ENCODE data around the gene MCC. TPM values are rescaled to one million over a fixed set of nuclear protein-coding genes. Genes with fewer than 3 reads are reported as not detected.

MCC gene
- total RNA-seq, 1 experiment from 2014 or later = 7.1 TPM

- no peak overlapping the region for H3K4me2 ChIP-seq (ENCODE audit: low read length)
- no peaks in the 10 kb centered on the region for H3K9me2 ChIP-seq (replicated peaks; ENCODE audit: low read length)
- ChIA-PET POLR2A (ENCODE audit: unreplicated experiment) (no interaction called here), CTCF (no interaction called here)
- H3K9ac ChIP-seq (ENCODE audit: low read length) = no peak overlapping the region
- BruUV-seq (replicated peaks) = no TSS peak
- H3K27ac ChIP-seq (ENCODE audit: low read length) = no peak overlapping the region
- ATAC-seq = no peak
- no peaks in the 10 kb centered on the region for H4K20me1 ChIP-seq (ENCODE audit: low read length)
- TF ChIP-seq EZH2phosphoT487 (IDR thresholded peaks at IDR 0.05; ENCODE audit: borderline replicate concordance, low read length) (no peak), EZH2 (IDR thresholded peaks at IDR 0.05; ENCODE audit: low read length, unreplicated experiment) (no peak), CTCF (conservative IDR thresholded peaks at IDR 0.05; ENCODE audit: low read depth, low read length) (no peak)
- no peak for DNase-seq
- no peaks in the 10 kb centered on the region for H3K79me2 ChIP-seq (ENCODE audit: low read length)
- no peaks in the 10 kb centered on the region for H3K9me3 ChIP-seq (ENCODE audit: low read length)
- no peak overlapping the region for H2AFZ ChIP-seq (ENCODE audit: low read length)
- peaks cover 26% of the 10 kb centered on the region for H3K4me1 ChIP-seq (ENCODE audit: insufficient read depth, low read length)
- H3K4me3 ChIP-seq (ENCODE audit: low read length) = no peak overlapping the region
- intact Hi-C loops (cut with micrococcal nuclease) = no loop called here
- no peaks in the 10 kb centered on the region for H3K36me3 ChIP-seq (ENCODE audit: low read depth, low read length)
- H3F3A ChIP-seq (ENCODE audit: low read length, unreplicated experiment) = no peaks in the 10 kb centered on the region
- H3K27me3 ChIP-seq (ENCODE audit: low read length) = no peaks in the 10 kb centered on the region
Measured at GRCh38 chr5:113240032-113240431, 248.2 kb downstream of the MCC start.

DNA sequence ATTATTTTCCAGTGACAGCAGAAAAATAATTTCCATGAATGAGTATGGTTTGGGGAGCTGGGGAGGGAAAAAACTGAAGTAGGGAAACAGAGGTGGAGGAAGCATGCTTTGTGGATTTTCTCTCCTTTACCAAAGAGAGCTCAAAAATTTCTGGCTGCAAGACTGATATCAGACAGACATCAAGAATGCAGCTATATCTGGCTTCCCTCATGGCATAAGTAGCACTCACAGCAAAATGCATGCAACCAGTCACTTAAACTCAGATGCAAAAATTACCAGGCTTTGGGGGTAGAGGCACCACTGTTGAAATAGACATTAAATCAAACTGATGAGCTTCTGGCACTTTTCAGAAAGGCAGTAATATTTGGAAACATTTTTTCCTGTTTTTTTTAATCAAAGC, 250.4 kb downstream of the MCC start:
- Histone ChIP-seq H3K79me2 (ENCODE audit: low read length) (no peaks in the 10 kb centered on the region), H3K4me3 (ENCODE audit: low read length) (no peak overlapping the region), H3F3A (ENCODE audit: low read length, unreplicated experiment) (no peaks in the 10 kb centered on the region), H3K9me3 (ENCODE audit: low read length) (no peaks in the 10 kb centered on the region), H3K27ac (ENCODE audit: low read length) (no peak overlapping the region), H3K9ac (ENCODE audit: low read length) (no peak overlapping the region), H3K9me2 (replicated peaks; ENCODE audit: low read length) (no peaks in the 10 kb centered on the region), H3K27me3 (ENCODE audit: low read length) (no peaks in the 10 kb centered on the region), H3K36me3 (ENCODE audit: low read depth, low read length) (no peaks in the 10 kb centered on the region), H4K20me1 (ENCODE audit: low read length) (no peaks in the 10 kb centered on the region), H2AFZ (ENCODE audit: low read length) (no peak overlapping the region), H3K4me2 (ENCODE audit: low read length) (no peak overlapping the region), H3K4me1 (ENCODE audit: insufficient read depth, low read length) (peaks cover 25% of the 10 kb centered on the region)
- POLR2A ChIA-PET (ENCODE audit: unreplicated experiment) = no interaction called here
- no peak for DNase-seq
- no peak for TF ChIP-seq CTCF (conservative IDR thresholded peaks at IDR 0.05; ENCODE audit: low read depth, low read length)
- no peak for TF ChIP-seq EZH2 (IDR thresholded peaks at IDR 0.05; ENCODE audit: low read length, unreplicated experiment)
- no peak for TF ChIP-seq EZH2phosphoT487 (IDR thresholded peaks at IDR 0.05; ENCODE audit: borderline replicate concordance, low read length)
- CTCF ChIA-PET = no interaction called here
- intact Hi-C loops (cut with micrococcal nuclease) = no loop called here
- ATAC-seq = no peak
- no TSS peak for BruUV-seq (replicated peaks)

DNA sequence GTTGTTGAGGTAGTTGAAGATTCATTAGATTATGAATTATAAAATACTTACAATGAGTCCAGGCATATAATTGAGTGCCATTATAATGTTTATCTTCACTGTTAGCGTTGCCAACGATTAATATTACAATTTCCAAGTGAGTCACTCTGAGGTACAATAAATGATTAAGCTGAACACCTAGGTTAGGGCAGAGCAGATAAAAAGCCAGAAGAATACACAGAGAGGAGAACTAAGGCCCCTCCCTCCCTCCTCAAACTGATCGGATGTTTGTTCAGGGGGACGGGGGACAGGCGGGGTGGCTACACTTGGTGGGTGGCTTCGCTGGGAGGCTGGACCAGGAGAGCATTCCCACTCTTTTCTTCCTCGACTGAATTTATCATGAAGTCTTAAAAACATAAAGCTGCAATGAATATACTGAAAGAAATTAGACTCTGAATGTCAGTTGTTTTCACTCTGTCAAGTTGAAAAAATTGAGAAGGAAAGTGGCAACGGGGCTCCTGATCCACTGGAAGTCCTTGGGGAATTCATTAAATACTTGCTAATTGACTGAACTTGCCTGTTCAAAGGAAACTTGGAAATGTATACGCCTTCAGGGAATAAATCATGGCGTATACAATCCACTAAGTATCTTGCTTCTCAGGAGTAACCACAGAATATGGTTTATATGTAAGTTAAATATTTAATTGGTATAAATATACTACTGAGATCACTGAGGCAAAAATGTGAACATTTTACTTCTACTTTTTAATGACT, 251.5 kb downstream of the MCC start:
- intact Hi-C loops (cut with micrococcal nuclease) = no loop called here
- ChIA-PET POLR2A (ENCODE audit: unreplicated experiment) (interaction anchor here (0.9 kb wide), 1 partner anchor 186 kb away, joined by 3 read pairs; no protein-coding TSS in a partner anchor), CTCF (no interaction called here)
- Histone ChIP-seq H3F3A (ENCODE audit: low read length, unreplicated experiment) (no peaks in the 10 kb centered on the region), H4K20me1 (ENCODE audit: low read length) (no peaks in the 10 kb centered on the region), H3K36me3 (ENCODE audit: low read depth, low read length) (no peaks in the 10 kb centered on the region), H3K4me3 (ENCODE audit: low read length) (no peak overlapping the region), H3K9ac (ENCODE audit: low read length) (no peak overlapping the region), H3K9me2 (replicated peaks; ENCODE audit: low read length) (no peaks in the 10 kb centered on the region), H3K4me1 (ENCODE audit: insufficient read depth, low read length) (peaks cover 22% of the 10 kb centered on the region), H3K27ac (ENCODE audit: low read length) (no peak overlapping the region), H3K9me3 (ENCODE audit: low read length) (no peaks in the 10 kb centered on the region), H2AFZ (ENCODE audit: low read length) (no peak overlapping the region), H3K4me2 (ENCODE audit: low read length) (no peak overlapping the region), H3K27me3 (ENCODE audit: low read length) (no peaks in the 10 kb centered on the region), H3K79me2 (ENCODE audit: low read length) (no peaks in the 10 kb centered on the region)
- DNase-seq = peak; percentile 29
- no TSS peak for BruUV-seq (replicated peaks)
- TF ChIP-seq EZH2 (IDR thresholded peaks at IDR 0.05; ENCODE audit: low read length, unreplicated experiment) (no peak), EZH2phosphoT487 (IDR thresholded peaks at IDR 0.05; ENCODE audit: borderline replicate concordance, low read length) (no peak), CTCF (conservative IDR thresholded peaks at IDR 0.05; ENCODE audit: low read depth, low read length) (no peak)
- peak; percentile 21; the same call in 1 of the 2 replicates for ATAC-seq

Measured in PC-3 (cell line).